ENCODE measurements around the gene HS3ST3A1. TPM values are rescaled to one million over a fixed set of nuclear protein-coding genes. Genes with fewer than 3 reads are reported as not detected.

HS3ST3A1 gene
- total and polyA plus RNA-seq, 2 of the 8 experiments (the other 6 are each of a cell fraction or from before 2014, with no cell fraction given), result 5.4 to 5.7 TPM

GRCh38 chr17:13495423-13495822, 106.3 kb downstream of the HS3ST3A1 start:
- no peak for FAIRE-seq

More at GRCh38 chr17:13495423-13495822, 106.3 kb downstream of the HS3ST3A1 start:
- H2AFZ ChIP-seq (ENCODE audit: low read length), result no peak overlapping the region
- H3K23me2 ChIP-seq (ENCODE audit: low read depth, low read length), result no peaks in the 10 kb centered on the region
- H2BK5ac ChIP-seq (ENCODE audit: low read depth, low read length), result no peak overlapping the region
- no peak overlapping the region for H3K14ac ChIP-seq (ENCODE audit: insufficient read length)
- H3K79me1 ChIP-seq (ENCODE audit: low read depth, low read length), result no peaks in the 10 kb centered on the region
- no peak overlapping the region for H3K4me3 ChIP-seq (ENCODE audit: extremely low read depth in 1 of 4, insufficient read depth in 2 of 4, low read depth in 3 of 4, low read length in 4 of 4)
- H2BK20ac ChIP-seq (ENCODE audit: low read length), result no peak overlapping the region
- ChIA-PET CTCF (ENCODE audit: partially characterized antibody) (no interaction called here), POLR2A (ENCODE audit: partially characterized antibody) (no interaction called here)
- H3K4me1 ChIP-seq (replicated peaks in 1 of 4; ENCODE audit: control insufficient read depth in 3 of 4, insufficient read depth in 4 of 4, low read length in 3 of 4), result no peaks in the 10 kb centered on the region
- DNase-seq (ENCODE audit: low read depth in 1 of 2, low spot score in 2 of 2), result no peak
- no peaks in the 10 kb centered on the region for H3K27me3 ChIP-seq (replicated peaks in 1 of 4; ENCODE audit: control insufficient read depth in 3 of 4, extremely low read depth in 1 of 4, insufficient read depth in 3 of 4, low read length in 3 of 4)
- H2BK15ac ChIP-seq (ENCODE audit: low read length), result no peak overlapping the region
- H3K79me2 ChIP-seq (ENCODE audit: control insufficient read depth in 1 of 2, insufficient read depth in 2 of 2, low read length in 2 of 2), result no peaks in the 10 kb centered on the region
- TF ChIP-seq ASH2L (IDR thresholded peaks at IDR 0.05; ENCODE audit: low read length), result no peak
- no peak for TF ChIP-seq RXRA (IDR thresholded peaks at IDR 0.05; ENCODE audit: insufficient read depth, low read depth, low read length)
- no peak for TF ChIP-seq SUZ12 (IDR thresholded peaks at IDR 0.05; ENCODE audit: low read length)
- no peak for TF ChIP-seq PHF8 (conservative IDR thresholded peaks at IDR 0.05; ENCODE audit: low read depth, low read length)
- TF ChIP-seq TBP (IDR thresholded peaks at IDR 0.05; ENCODE audit: low read depth, low read length), result no peak
- TF ChIP-seq NRF1 (IDR thresholded peaks at IDR 0.05; ENCODE audit: low read depth, low read length), result no peak
- no peak for TF ChIP-seq FOSL1 (IDR thresholded peaks at IDR 0.05; ENCODE audit: insufficient read depth, low read depth, low read length)
- no peak for TF ChIP-seq TAF7 (optimal IDR thresholded peaks at IDR 0.05; ENCODE audit: borderline replicate concordance, low read depth, low read length)
- TF ChIP-seq SIX5 (IDR thresholded peaks at IDR 0.05; ENCODE audit: low read depth, low read length), result no peak
- TF ChIP-seq KDM5A (IDR thresholded peaks at IDR 0.05; ENCODE audit: low read length), result no peak
- no peak for TF ChIP-seq NANOG (IDR thresholded peaks at IDR 0.05; ENCODE audit: insufficient read depth, low read depth, low read length, poor library complexity, severe bottlenecking)
- no peak for TF ChIP-seq BRCA1 (IDR thresholded peaks at IDR 0.05; ENCODE audit: low read depth, low read length)
- no peak overlapping the region for H3K27ac ChIP-seq (ENCODE audit: low read depth, low read length)
- H4K5ac ChIP-seq (ENCODE audit: insufficient read length, low read depth, low read length), result no peak overlapping the region
- H3K18ac ChIP-seq (ENCODE audit: extremely low read depth, low read length), result no peak overlapping the region
- H3K56ac ChIP-seq (replicated peaks; ENCODE audit: insufficient read length, low read depth, low read length), result no peak overlapping the region
- no peak overlapping the region for H2AK5ac ChIP-seq (ENCODE audit: low read depth, low read length)
- H4K8ac ChIP-seq (ENCODE audit: extremely low read depth, insufficient read depth, low read length), result no peak overlapping the region
- no peak overlapping the region for H2BK12ac ChIP-seq (ENCODE audit: low read depth, low read length)
- H3K9ac ChIP-seq (replicated peaks in 1 of 4; ENCODE audit: extremely low read depth in 1 of 4, low read depth in 3 of 4, low read length in 3 of 4), result no peak overlapping the region
- no peaks in the 10 kb centered on the region for H3K36me3 ChIP-seq (ENCODE audit: control insufficient read depth in 2 of 4, insufficient read depth in 4 of 4, low read length in 3 of 4)
- H3K4ac ChIP-seq (replicated peaks; ENCODE audit: insufficient read length, low read depth, low read length), result no peak overlapping the region
- H3K23ac ChIP-seq (ENCODE audit: insufficient read length), result no peak overlapping the region
- H3K9me3 ChIP-seq (ENCODE audit: insufficient read depth in 2 of 2, low read depth in 1 of 2, low read length in 1 of 2), result no peaks in the 10 kb centered on the region
- no peaks in the 10 kb centered on the region for H4K20me1 ChIP-seq (replicated peaks in 1 of 2; ENCODE audit: control insufficient read depth in 1 of 2, insufficient read depth in 2 of 2, low read length in 2 of 2)
- no peak overlapping the region for H4K91ac ChIP-seq (replicated peaks; ENCODE audit: insufficient read length, low read length)
- H3K4me2 ChIP-seq (ENCODE audit: insufficient read depth in 1 of 2, low read depth in 2 of 2, low read length in 2 of 2), result no peak overlapping the region
- no peak overlapping the region for H2BK120ac ChIP-seq (replicated peaks; ENCODE audit: low read depth, low read length)
- 90% methylated on average over 2 of the region's 2 CpGs; no CpG with 5 or more reads in 1 of the 2 experiments for WGBS, 2 experiments (ENCODE audit: extremely low coverage in 1 of 2, insufficient coverage in 1 of 2, insufficient read length in 1 of 2, insufficient replicate concordance in 2 of 2, low coverage in 1 of 2, low lambda C conversion rate in 2 of 2, missing lambda C conversion rate in 1 of 2)
